ENCODE measurements around the gene NPFFR1. TPM values are rescaled to one million over a fixed set of nuclear protein-coding genes. Genes with fewer than 3 reads are reported as not detected.
"Not testable (repeated sequence)": the region's sequence is repeated elsewhere in the genome, so short reads cannot be mapped to it uniquely, and the experiment has no call there.

NPFFR1 gene
- total RNA-seq, 1 experiment from 2014 or later: not detected

- no TSS peak for BruUV-seq (replicated peaks)
- peaks cover 68% of the 10 kb centered on the region for H3K36me3 Mint-ChIP-seq (ENCODE audit: insufficient read depth, unreplicated experiment)
- ChIA-PET POLR2A (interaction anchor here (0.7 to 6.4 kb wide), 12 partner anchors 35 to 885 kb away, joined by 3 to 101 read pairs (median 4); partner anchors contain the start of genes EIF4EBP2 and TYSND1), CTCF (interaction anchor here (0.6 to 10.1 kb wide), 4 partner anchors 103 to 1272 kb away, joined by 3 to 232 read pairs (median 4); partner anchors contain the start of gene DDX21)
- TF ChIP-seq CTCF (IDR thresholded peaks at IDR 0.05; ENCODE audit: unreplicated experiment): no peak
- peak overlapping the region; percentile 81 for H3K27ac Mint-ChIP-seq (ENCODE audit: low read depth, unreplicated experiment)
- H3K27me3 Mint-ChIP-seq (ENCODE audit: insufficient read depth, unreplicated experiment): no peaks in the 10 kb centered on the region
- intact Hi-C loops (cut with micrococcal nuclease): no loop called here
- no peaks in the 10 kb centered on the region for H3K9me3 Mint-ChIP-seq (ENCODE audit: unreplicated experiment)
- H3K4me1 Mint-ChIP-seq (ENCODE audit: insufficient read depth, unreplicated experiment): peaks cover 42% of the 10 kb centered on the region
- peak overlapping the region; percentile 29 for H3K4me3 Mint-ChIP-seq (ENCODE audit: unreplicated experiment)
- peak; percentile 16 for DNase-seq (ENCODE audit: unreplicated experiment)
These were observed 56.1 kb downstream of the NPFFR1 start for GRCh38 chr10:70227548-70228320.

DNA sequence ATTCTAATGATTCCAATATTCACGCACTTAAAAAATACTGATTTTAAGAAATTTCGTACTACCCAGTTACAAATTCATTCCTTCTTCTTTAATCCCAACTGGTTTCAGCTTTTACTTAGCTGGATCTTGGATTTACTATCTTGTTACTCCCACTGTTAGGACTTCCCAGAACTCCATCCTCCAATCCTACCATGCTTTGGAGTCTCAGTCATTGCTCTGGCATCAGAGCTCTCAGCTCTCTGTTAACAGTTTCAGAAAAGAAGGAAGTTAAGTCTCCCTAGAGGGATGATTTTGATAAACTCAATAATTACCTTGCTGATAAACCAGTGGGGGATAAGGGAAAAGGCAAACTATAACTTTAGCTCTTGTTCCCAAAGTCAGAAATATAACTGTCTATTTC is 60.1 kb downstream of the NPFFR1 start:
- POLR2A ChIA-PET: interaction anchor here (0.5 to 5.9 kb wide), 7 partner anchors 9 to 181 kb away, joined by 3 to 116 read pairs (median 20); partner anchors contain the start of genes EIF4EBP2 and PPA1
- peaks cover 64% of the 10 kb centered on the region for H3K36me3 Mint-ChIP-seq (ENCODE audit: insufficient read depth, unreplicated experiment)
- peaks cover 31% of the 10 kb centered on the region for H3K4me1 Mint-ChIP-seq (ENCODE audit: insufficient read depth, unreplicated experiment)
- H3K4me3 Mint-ChIP-seq (ENCODE audit: unreplicated experiment): no peak overlapping the region
- CTCF ChIA-PET: interaction anchor here (0.5 to 10.1 kb wide), 6 partner anchors 8 to 154 kb away, joined by 3 to 232 read pairs (median 5); no protein-coding TSS in a partner anchor
- BruUV-seq (replicated peaks): no TSS peak
- no peaks in the 10 kb centered on the region for H3K9me3 Mint-ChIP-seq (ENCODE audit: unreplicated experiment)
- no peak for DNase-seq (ENCODE audit: unreplicated experiment)
- H3K27me3 Mint-ChIP-seq (ENCODE audit: insufficient read depth, unreplicated experiment): no peaks in the 10 kb centered on the region
- intact Hi-C loops (cut with micrococcal nuclease): no loop called here
- no peak for TF ChIP-seq CTCF (IDR thresholded peaks at IDR 0.05; ENCODE audit: unreplicated experiment)
- H3K27ac Mint-ChIP-seq (ENCODE audit: low read depth, unreplicated experiment): peak overlapping the region; percentile 19

GRCh38 chr10:70222811-70223447 is 60.9 kb downstream of the NPFFR1 start:
- Mint-ChIP-seq H3K36me3 (ENCODE audit: insufficient read depth, unreplicated experiment) (peaks cover 64% of the 10 kb centered on the region), H3K4me1 (ENCODE audit: insufficient read depth, unreplicated experiment) (peaks cover 33% of the 10 kb centered on the region), H3K27ac (ENCODE audit: low read depth, unreplicated experiment) (peak overlapping the region; percentile 87)
- intact Hi-C loops (cut with micrococcal nuclease); BruUV-seq (replicated peaks); H3K9me3 Mint-ChIP-seq (ENCODE audit: unreplicated experiment); H3K4me3 Mint-ChIP-seq (ENCODE audit: unreplicated experiment); DNase-seq (ENCODE audit: unreplicated experiment); H3K27me3 Mint-ChIP-seq (ENCODE audit: insufficient read depth, unreplicated experiment): not testable (repeated sequence)
- POLR2A ChIA-PET: interaction anchor here (0.5 to 6.6 kb wide), 13 partner anchors 10 to 1891 kb away, joined by 3 to 116 read pairs (median 7); partner anchors contain the start of genes EIF4EBP2, HNRNPH3, PPA1 and SAR1A
- CTCF ChIA-PET: interaction anchor here (0.6 to 10.1 kb wide), 10 partner anchors 34 to 182 kb away, joined by 3 to 232 read pairs (median 7); no protein-coding TSS in a partner anchor

DNA sequence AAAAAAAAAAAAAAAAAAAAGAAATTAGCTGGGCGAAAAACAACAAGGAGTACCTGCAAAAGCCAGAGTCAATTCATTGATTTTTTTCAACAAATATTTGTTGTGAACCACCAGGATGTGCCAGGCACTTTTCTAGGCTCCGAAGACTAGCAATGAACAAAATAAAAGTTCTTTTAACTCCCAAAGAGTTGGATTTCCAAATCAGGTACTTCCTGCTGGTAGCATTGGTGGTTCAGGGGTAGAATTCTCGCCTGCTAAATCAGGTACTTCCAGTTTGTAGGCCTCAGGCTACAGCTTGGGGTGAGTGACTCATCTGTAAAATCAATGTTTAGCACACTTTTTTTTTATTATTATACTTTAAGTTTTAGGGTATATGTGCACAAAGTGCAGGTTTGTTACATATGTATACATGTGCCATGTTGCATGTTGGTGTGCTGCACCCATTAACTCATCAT is 61.4 kb downstream of the NPFFR1 start:
- BruUV-seq (replicated peaks): no TSS peak
- H3K27me3 Mint-ChIP-seq (ENCODE audit: insufficient read depth, unreplicated experiment): no peaks in the 10 kb centered on the region
- no peak for TF ChIP-seq CTCF (IDR thresholded peaks at IDR 0.05; ENCODE audit: unreplicated experiment)
- peak overlapping the region; percentile 87 for H3K27ac Mint-ChIP-seq (ENCODE audit: low read depth, unreplicated experiment)
- H3K4me1 Mint-ChIP-seq (ENCODE audit: insufficient read depth, unreplicated experiment): peaks cover 33% of the 10 kb centered on the region
- H3K9me3 Mint-ChIP-seq (ENCODE audit: unreplicated experiment): no peaks in the 10 kb centered on the region
- DNase-seq (ENCODE audit: unreplicated experiment): peak; percentile 71
- no peak overlapping the region for H3K4me3 Mint-ChIP-seq (ENCODE audit: unreplicated experiment)
- ChIA-PET CTCF (interaction anchor here (0.6 to 10.1 kb wide), 23 partner anchors 9 to 263 kb away, joined by 3 to 232 read pairs (median 5); partner anchors contain the start of genes PPA1 and TYSND1), POLR2A (interaction anchor here (0.6 to 6.6 kb wide), 13 partner anchors 10 to 1891 kb away, joined by 3 to 116 read pairs (median 7); partner anchors contain the start of genes EIF4EBP2, HNRNPH3, PPA1 and SAR1A)
- peaks cover 64% of the 10 kb centered on the region for H3K36me3 Mint-ChIP-seq (ENCODE audit: insufficient read depth, unreplicated experiment)
- intact Hi-C loops (cut with micrococcal nuclease): no loop called here

Measured in MCF 10A (cell line).